B cell (primary cell): ENCODE data around the gene UNC5C. TPM values are rescaled to one million over a fixed set of nuclear protein-coding genes. Genes with fewer than 3 reads are reported as not detected.

Source experiments
- ATAC-seq: fragments of 200-7000 bp; cut with Tn5 transposase; one replicate; pipeline ENCODE4 v1.10.0; 2021; ENCODE audit warnings: low read depth, mild to moderate bottlenecking, moderate number of reproducible peaks, moderate library complexity
- CTCF ChIA-PET: fragments of 350-600 bp; sonication (Branson Sonifier 250); formaldehyde crosslinking; loops from one replicate; lab custom pipeline; 2021; ENCODE audit warnings: antibody characterized with exemption, inconsistent platforms; lab: Charles Lee
- POLR2A ChIA-PET: fragments of 350-600 bp; sonication (Branson Sonifier 250); formaldehyde crosslinking; loops from one replicate; lab custom pipeline; 2021; ENCODE audit warnings: antibody characterized with exemption; lab: Charles Lee
- DNase-seq: peaks from one replicate; pipeline ENCODE4 v3.0.0; 2013
- H2AFZ ChIP-seq: 2 replicates; pipeline ENCODE4 v1.6.1; 2012; ENCODE audit warnings: mild to moderate bottlenecking, low read depth, low read length; ENCODE audit not compliant: insufficient read depth, poor library complexity, severe bottlenecking
- H3K27ac ChIP-seq, 2 donors: 1 replicate in 1 of 2; 2 replicates in 1 of 2; pipeline ENCODE4 v1.5.1; 2012 to 2013; ENCODE audit warnings: low read length in 2 of 2, mild to moderate bottlenecking in 2 of 2, moderate library complexity in 1 of 2
- H3K27me3 ChIP-seq, 4 experiments: fragments of 200-600 bp in 1 of 4; sonication (generic) in 1 of 4; replicated peaks in 1 of 4; 1 replicate in 2 of 4; 2 replicates in 2 of 4; pipeline versions ENCODE4 v1.6.1 to v1.7.0; 2013 to 2016; ENCODE audit warnings: low read length in 3 of 4, mild to moderate bottlenecking in 2 of 4, mixed read lengths in 1 of 4, moderate library complexity in 1 of 4; ENCODE audit not compliant: insufficient read depth in 4 of 4, control insufficient read depth in 3 of 4; ENCODE audit errors: control extremely low read depth in 1 of 4
- H3K36me3 ChIP-seq, 2 experiments: replicated peaks in 1 of 2; 1 replicate in 1 of 2; 2 replicates in 1 of 2; pipeline versions ENCODE4 v1.6.1 to v1.7.1; 2013; ENCODE audit warnings: low read length in 1 of 2; ENCODE audit not compliant: insufficient read depth in 2 of 2, control insufficient read depth in 1 of 2; ENCODE audit errors: control extremely low read depth in 1 of 2, extremely low read depth in 1 of 2
- H3K4me1 ChIP-seq, 2 donors: fragments of 200-600 bp in 1 of 2; sonication (generic) in 1 of 2; 1 replicate in 1 of 2; 2 replicates in 1 of 2; pipeline versions ENCODE4 v1.5.1 to v1.6.1; 2013 to 2017; ENCODE audit warnings: low read length in 2 of 2; ENCODE audit not compliant: control insufficient read depth in 2 of 2, insufficient read depth in 2 of 2
- H3K4me2 ChIP-seq: replicated peaks from 2 replicates; pipeline ENCODE3; 2012; ENCODE audit warnings: mild to moderate bottlenecking, low read depth, low read length; ENCODE audit not compliant: poor library complexity, severe bottlenecking
- H3K4me3 ChIP-seq, 5 experiments: fragments of 200-600 bp in 1 of 5; sonication (generic) in 1 of 5; 1 replicate in 3 of 5; 2 replicates in 2 of 5; pipeline versions ENCODE4 v1.5.1 to v1.7.0; 2011 to 2016; ENCODE audit warnings: low read length in 4 of 5, mild to moderate bottlenecking in 4 of 5, low read depth in 2 of 5, control low read depth in 1 of 5, moderate library complexity in 1 of 5; ENCODE audit not compliant: insufficient read depth in 1 of 5; ENCODE audit errors: control extremely low read depth in 1 of 5, extremely low read depth in 1 of 5
- H3K79me2 ChIP-seq: fragments of 200-600 bp; sonication (generic); one replicate; pipeline ENCODE4 v1.6.0; 2016; ENCODE audit warnings: low read length; ENCODE audit not compliant: control insufficient read depth, insufficient read depth
- H3K9ac ChIP-seq: fragments of 200-600 bp; sonication (generic); 2 replicates; pipeline ENCODE4 v1.6.1; 2017; ENCODE audit warnings: mild to moderate bottlenecking, low read length, moderate library complexity
- H3K9me3 ChIP-seq, 3 donors: one replicate each; pipeline versions ENCODE4 v1.6.1 to v1.7.1; 2013; ENCODE audit warnings: low read length in 2 of 3; ENCODE audit not compliant: control insufficient read depth in 2 of 3, insufficient read depth in 1 of 3; ENCODE audit errors: control extremely low read depth in 1 of 3
- H4K20me1 ChIP-seq: 2 replicates; pipeline ENCODE4 v1.6.0; 2012; ENCODE audit warnings: mild to moderate bottlenecking, low read length; ENCODE audit not compliant: insufficient read depth, control insufficient read depth, poor library complexity, severe bottlenecking
- H3K27ac Mint-ChIP-seq: one replicate; pipeline ENCODE4 v1.8.0; 2021; ENCODE audit warnings: mixed read lengths
- H3K27me3 Mint-ChIP-seq: one replicate; pipeline ENCODE4 v1.8.0; 2021; ENCODE audit warnings: mixed read lengths
- H3K4me1 Mint-ChIP-seq: one replicate; pipeline ENCODE4 v1.8.0; 2021; ENCODE audit warnings: mixed read lengths
- H3K4me3 Mint-ChIP-seq: one replicate; pipeline ENCODE4 v1.8.0; 2021; ENCODE audit warnings: mixed read lengths
- H3K9me3 Mint-ChIP-seq: one replicate; pipeline ENCODE4 v1.8.0; 2022; ENCODE audit warnings: mixed read lengths; ENCODE audit not compliant: insufficient read depth
- EZH2 ChIP-seq: IDR thresholded peaks from 2 replicates; pipeline ENCODE4 v1.6.1; 2012; ENCODE audit warnings: borderline replicate concordance, low read depth, mild to moderate bottlenecking, moderate library complexity, low read length; ENCODE audit not compliant: insufficient read depth, poor library complexity, severe bottlenecking
- WGBS: methylation state at CpG from one replicate; pipeline ENCODE4 v1.1.5; 2013; ENCODE audit warnings: missing lambda C conversion rate; ENCODE audit not compliant: insufficient coverage; 5-methylcytosine and 5-hydroxymethylcytosine counted together
- intact Hi-C: fragments of 100-400 bp; cut with micrococcal nuclease; formaldehyde crosslinking; loops from one replicate; pipeline ENCODE4 v1.10.0; 2022
- polyA plus RNA-seq: library from polyadenylated mRNA; depleted of rRNA; stranded (reverse); fragments of >200 nt; gene quantifications from 2 replicates; pipeline ENCODE4 v1.2.3, GENCODE V29; 2012
- total RNA-seq, 2 donors: library from RNA; stranded (reverse); fragments of 120-200 nt in 1 of 2; gene quantifications; 1 replicate in 1 of 2; 2 replicates in 1 of 2; pipeline versions ENCODE4 v1.2.3 to v1.2.4, GENCODE V29; 2013 to 2022
- TF ChIP-seq, protein P1 (sequence below): fragments of 200-600 bp; IDR thresholded peaks from one replicate; pipeline ENCODE4 v1.8.0; 2022; ENCODE audit warnings: antibody characterized with exemption, mild to moderate bottlenecking

UNC5C gene
- total and polyA plus RNA-seq, 2 donors (not counting 1 experiment from before 2014, with no cell fraction given): not detected

DNA sequence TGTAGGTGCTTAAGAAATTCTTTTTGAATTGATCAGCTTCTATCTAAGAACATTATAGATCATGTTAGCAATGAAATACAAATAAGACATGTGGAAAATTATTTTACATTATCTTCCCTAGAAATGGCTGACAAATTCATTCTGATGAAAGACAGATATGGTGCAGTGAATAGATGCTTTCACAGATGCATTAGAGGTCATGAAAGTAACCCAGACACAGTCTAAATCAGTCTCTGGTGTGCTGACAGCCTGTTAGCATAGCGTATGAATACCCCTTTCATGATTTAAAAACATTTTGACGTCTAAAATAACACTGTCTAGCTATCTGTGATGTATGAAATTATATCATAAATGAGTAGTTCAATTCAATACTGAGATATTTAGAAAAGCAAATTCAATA is 180.9 kb downstream of the UNC5C start:
- ChIA-PET POLR2A (no interaction called here), CTCF (no interaction called here)
- no peaks in the 10 kb centered on the region for H3K27me3 ChIP-seq
- ATAC-seq: no peak
- no peak overlapping the region for H3K4me2 ChIP-seq
- no CpG with 5 or more reads among the region's 2 CpGs for WGBS
- Mint-ChIP-seq H3K9me3 (no peaks in the 10 kb centered on the region), H3K4me1 (no peaks in the 10 kb centered on the region), H3K4me3 (no peak overlapping the region), H3K27me3 (no peaks in the 10 kb centered on the region), H3K27ac (no peak overlapping the region)
- H3K4me3 ChIP-seq: no peak overlapping the region
- H3K9ac ChIP-seq: no peak overlapping the region
- TF ChIP-seq, protein P1, sequence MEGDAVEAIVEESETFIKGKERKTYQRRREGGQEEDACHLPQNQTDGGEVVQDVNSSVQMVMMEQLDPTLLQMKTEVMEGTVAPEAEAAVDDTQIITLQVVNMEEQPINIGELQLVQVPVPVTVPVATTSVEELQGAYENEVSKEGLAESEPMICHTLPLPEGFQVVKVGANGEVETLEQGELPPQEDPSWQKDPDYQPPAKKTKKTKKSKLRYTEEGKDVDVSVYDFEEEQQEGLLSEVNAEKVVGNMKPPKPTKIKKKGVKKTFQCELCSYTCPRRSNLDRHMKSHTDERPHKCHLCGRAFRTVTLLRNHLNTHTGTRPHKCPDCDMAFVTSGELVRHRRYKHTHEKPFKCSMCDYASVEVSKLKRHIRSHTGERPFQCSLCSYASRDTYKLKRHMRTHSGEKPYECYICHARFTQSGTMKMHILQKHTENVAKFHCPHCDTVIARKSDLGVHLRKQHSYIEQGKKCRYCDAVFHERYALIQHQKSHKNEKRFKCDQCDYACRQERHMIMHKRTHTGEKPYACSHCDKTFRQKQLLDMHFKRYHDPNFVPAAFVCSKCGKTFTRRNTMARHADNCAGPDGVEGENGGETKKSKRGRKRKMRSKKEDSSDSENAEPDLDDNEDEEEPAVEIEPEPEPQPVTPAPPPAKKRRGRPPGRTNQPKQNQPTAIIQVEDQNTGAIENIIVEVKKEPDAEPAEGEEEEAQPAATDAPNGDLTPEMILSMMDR: no peak
- TF ChIP-seq EZH2: no peak
- peaks cover 0 to 5% (median 0%) of the 10 kb centered on the region in 3 donors for H3K9me3 ChIP-seq
- DNase-seq: no peak
- H3K27ac ChIP-seq: no peak overlapping the region
- H3K4me1 ChIP-seq: no peaks in the 10 kb centered on the region
- H2AFZ ChIP-seq: no peak overlapping the region
- H3K36me3 ChIP-seq: no peaks in the 10 kb centered on the region
- intact Hi-C loops: no loop called here
- no peaks in the 10 kb centered on the region for H4K20me1 ChIP-seq
- no peaks in the 10 kb centered on the region for H3K79me2 ChIP-seq

DNA sequence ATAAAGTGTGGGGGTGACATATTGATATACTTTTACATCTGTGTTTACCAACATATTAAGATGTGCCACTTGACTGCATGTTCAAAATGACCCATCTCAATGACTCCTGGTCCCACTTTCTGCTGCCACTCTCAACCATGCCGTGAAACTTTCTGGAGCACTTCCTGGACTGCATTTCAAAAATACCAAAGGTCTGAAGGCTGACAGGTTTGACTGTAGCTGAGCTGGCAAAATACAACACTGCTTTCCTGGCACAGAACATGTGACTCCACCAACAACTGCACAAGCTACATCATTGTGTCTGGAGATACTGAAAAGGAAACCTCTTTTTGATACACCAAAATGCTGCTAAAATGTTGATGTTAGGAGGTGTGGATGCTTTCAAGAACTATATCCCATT is 184.8 kb downstream of the UNC5C start:
- 50% methylated on average over 1 of the region's 1 CpG for WGBS
- ChIA-PET CTCF (no interaction called here), POLR2A (no interaction called here)
- Histone ChIP-seq H4K20me1 (no peaks in the 10 kb centered on the region), H3K9ac (no peak overlapping the region), H3K27ac (no peak overlapping the region), H3K36me3 (no peaks in the 10 kb centered on the region), H3K79me2 (no peaks in the 10 kb centered on the region), H2AFZ (no peak overlapping the region), H3K27me3 (no peaks in the 10 kb centered on the region), H3K4me1 (no peaks in the 10 kb centered on the region), H3K9me3 (peaks cover 0 to 1% (median 0%) of the 10 kb centered on the region in 3 donors), H3K4me2 (no peak overlapping the region), H3K4me3 (no peak overlapping the region)
- no peaks in the 10 kb centered on the region for H3K9me3 Mint-ChIP-seq
- no peak overlapping the region for H3K27ac Mint-ChIP-seq
- no peak for ATAC-seq
- H3K4me1 Mint-ChIP-seq: no peaks in the 10 kb centered on the region
- no peak for TF ChIP-seq EZH2
- TF ChIP-seq, protein P1: no peak
- H3K27me3 Mint-ChIP-seq: no peaks in the 10 kb centered on the region
- H3K4me3 Mint-ChIP-seq: no peak overlapping the region
- intact Hi-C loops: no loop called here
- no peak for DNase-seq
